PFSK-1 (cell line): Measurements from ENCODE around the gene BOC.

ENCODE experiments used
- FOXP2 ChIP-seq: optimal IDR thresholded peaks from 2 replicates; pipeline ENCODE3; 2011; ENCODE audit warnings: borderline replicate concordance, control low read depth, inconsistent platforms; ENCODE audit not compliant: insufficient read depth; ENCODE audit errors: extremely low read length, extremely low read depth
- POLR2AphosphoS5 ChIP-seq: IDR thresholded peaks from 2 replicates; pipeline ENCODE4 v1.6.1; 2012; ENCODE audit warnings: low read depth, mild to moderate bottlenecking, control low read depth, low read length, moderate library complexity
- SIN3A ChIP-seq: IDR thresholded peaks from 2 replicates; pipeline ENCODE4 v1.6.1; 2012; ENCODE audit warnings: mild to moderate bottlenecking, low read length, moderate library complexity, borderline replicate concordance; ENCODE audit not compliant: insufficient read depth
- TAF1 ChIP-seq: IDR thresholded peaks from 2 replicates; pipeline ENCODE4 v1.6.1; 2012; ENCODE audit warnings: low read length, control low read depth, borderline replicate concordance; ENCODE audit not compliant: insufficient read depth
- TF ChIP-seq, protein P1 (sequence below), 2 experiments: IDR thresholded peaks; 2 replicates each; pipeline versions ENCODE4 v1.6.1 to v1.8.0; 2011 to 2012; ENCODE audit warnings: low read depth in 2 of 2, low read length in 2 of 2, control low read depth in 1 of 2, inconsistent platforms in 1 of 2, mild to moderate bottlenecking in 1 of 2, moderate library complexity in 1 of 2; ENCODE audit not compliant: insufficient read depth in 1 of 2

The BOC gene

GRCh38 chr3:113252553-113252952 lies 41.2 kb downstream of the BOC start:
- TF ChIP-seq FOXP2 (no peak), POLR2AphosphoS5 (no peak), TAF1 (no peak), SIN3A (no peak)
- TF ChIP-seq, protein P1, sequence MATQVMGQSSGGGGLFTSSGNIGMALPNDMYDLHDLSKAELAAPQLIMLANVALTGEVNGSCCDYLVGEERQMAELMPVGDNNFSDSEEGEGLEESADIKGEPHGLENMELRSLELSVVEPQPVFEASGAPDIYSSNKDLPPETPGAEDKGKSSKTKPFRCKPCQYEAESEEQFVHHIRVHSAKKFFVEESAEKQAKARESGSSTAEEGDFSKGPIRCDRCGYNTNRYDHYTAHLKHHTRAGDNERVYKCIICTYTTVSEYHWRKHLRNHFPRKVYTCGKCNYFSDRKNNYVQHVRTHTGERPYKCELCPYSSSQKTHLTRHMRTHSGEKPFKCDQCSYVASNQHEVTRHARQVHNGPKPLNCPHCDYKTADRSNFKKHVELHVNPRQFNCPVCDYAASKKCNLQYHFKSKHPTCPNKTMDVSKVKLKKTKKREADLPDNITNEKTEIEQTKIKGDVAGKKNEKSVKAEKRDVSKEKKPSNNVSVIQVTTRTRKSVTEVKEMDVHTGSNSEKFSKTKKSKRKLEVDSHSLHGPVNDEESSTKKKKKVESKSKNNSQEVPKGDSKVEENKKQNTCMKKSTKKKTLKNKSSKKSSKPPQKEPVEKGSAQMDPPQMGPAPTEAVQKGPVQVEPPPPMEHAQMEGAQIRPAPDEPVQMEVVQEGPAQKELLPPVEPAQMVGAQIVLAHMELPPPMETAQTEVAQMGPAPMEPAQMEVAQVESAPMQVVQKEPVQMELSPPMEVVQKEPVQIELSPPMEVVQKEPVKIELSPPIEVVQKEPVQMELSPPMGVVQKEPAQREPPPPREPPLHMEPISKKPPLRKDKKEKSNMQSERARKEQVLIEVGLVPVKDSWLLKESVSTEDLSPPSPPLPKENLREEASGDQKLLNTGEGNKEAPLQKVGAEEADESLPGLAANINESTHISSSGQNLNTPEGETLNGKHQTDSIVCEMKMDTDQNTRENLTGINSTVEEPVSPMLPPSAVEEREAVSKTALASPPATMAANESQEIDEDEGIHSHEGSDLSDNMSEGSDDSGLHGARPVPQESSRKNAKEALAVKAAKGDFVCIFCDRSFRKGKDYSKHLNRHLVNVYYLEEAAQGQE (IDR thresholded peaks at IDR 0.05; ENCODE audit: insufficient read depth in 1 of 2, low read depth in 2 of 2, low read length in 2 of 2) = no peak

- TF ChIP-seq POLR2AphosphoS5 (no peak), FOXP2 (no peak), TAF1 (no peak), SIN3A (no peak)
- TF ChIP-seq, protein P1 (IDR thresholded peaks at IDR 0.05; ENCODE audit: insufficient read depth in 1 of 2, low read depth in 2 of 2, low read length in 2 of 2) = no peak
Measured at GRCh38 chr3:113253702-113254101, 42.3 kb downstream of the BOC start.

DNA sequence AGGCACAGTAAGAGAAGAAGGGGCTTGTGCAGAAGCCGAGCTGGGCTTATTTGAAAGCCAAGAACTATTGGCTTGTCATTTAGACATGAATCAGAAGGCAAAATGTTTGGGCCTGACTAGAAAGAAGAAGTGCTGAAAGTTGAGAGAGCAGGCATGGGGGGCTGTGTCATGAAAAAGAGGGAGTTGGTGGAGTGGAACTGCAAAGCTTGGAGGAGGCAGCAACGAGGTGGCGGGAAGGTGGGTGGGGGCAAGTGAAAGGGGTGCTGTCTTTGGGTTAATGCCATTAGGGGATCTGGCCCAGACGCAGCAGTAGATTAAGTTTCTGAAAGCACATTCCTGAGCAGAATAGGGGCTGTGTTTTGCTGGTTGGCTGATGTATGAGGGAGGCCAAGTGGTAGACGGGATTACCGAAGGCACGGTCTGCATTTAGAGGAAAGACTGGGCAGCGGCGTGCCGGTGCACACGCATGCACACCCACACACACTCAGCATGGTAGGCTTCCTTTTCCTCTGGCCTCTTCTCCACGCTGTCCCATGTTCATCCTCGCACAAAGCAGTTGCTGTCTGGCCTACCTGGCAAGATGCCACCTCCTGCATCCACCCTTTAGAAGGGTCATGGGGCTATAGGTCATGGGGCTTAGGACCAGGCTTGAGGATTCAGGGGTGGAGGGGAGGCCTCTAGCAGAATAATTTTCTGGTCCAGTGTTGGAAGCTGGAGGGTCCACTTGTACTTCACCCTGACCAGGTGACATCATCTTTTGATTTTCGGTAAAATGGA lies 43.0 kb downstream of the BOC start:
- TF ChIP-seq FOXP2 = no peak
- no peak for TF ChIP-seq POLR2AphosphoS5
- TF ChIP-seq, protein P1 (IDR thresholded peaks at IDR 0.05; ENCODE audit: insufficient read depth in 1 of 2, low read depth in 2 of 2, low read length in 2 of 2) = no peak
- TF ChIP-seq SIN3A = no peak
- TF ChIP-seq TAF1 = no peak

DNA sequence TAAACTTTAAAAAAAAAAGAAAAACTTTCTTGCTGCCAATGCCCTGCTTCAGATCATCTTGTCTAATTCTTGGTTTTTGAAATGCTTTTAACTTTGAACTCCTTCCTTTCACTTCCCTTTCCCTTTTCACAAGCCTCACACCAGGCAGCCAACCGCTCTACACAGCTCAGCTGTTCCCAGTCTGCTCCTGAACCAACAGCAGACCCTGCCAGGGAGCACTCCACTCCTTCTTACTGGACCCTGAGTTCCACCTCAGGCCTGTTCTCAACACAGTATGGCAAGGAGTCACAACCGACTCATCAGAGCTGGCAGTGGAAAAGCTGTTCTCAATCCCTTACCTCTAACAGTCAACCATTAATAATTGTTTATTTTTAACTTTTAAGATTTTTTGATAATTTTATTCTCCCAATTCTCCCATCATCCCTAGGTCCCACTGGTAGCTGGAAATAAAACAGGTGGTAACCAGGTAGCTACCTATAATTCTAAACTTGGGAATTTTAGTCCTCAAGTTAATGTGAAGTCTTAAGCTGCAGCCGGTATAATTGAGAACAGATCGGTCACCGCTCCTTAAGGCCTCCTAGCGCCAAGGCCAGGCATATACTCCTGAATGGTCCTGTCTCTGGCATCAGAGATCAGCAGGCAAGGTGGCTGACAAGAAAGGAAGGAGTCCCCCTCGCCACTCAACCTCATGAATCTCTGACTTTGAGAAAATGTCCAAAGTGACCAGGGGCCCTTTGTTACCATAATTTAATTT lies 43.9 kb downstream of the BOC start:
- TF ChIP-seq, protein P1 (IDR thresholded peaks at IDR 0.05; ENCODE audit: insufficient read depth in 1 of 2, low read depth in 2 of 2, low read length in 2 of 2) = no peak
- TF ChIP-seq SIN3A (no peak), POLR2AphosphoS5 (no peak), FOXP2 (no peak), TAF1 (no peak)
